Keratinocyte (primary cell): Measurements from ENCODE around the gene SLC27A1. TPM values are rescaled to one million over a fixed set of nuclear protein-coding genes. Genes with fewer than 3 reads are reported as not detected.
"Not testable (repeated sequence)": the region's sequence is repeated elsewhere in the genome, so short reads cannot be mapped to it uniquely, and the experiment has no call there.

ENCODE experiments used
- DNase-seq: peaks from one replicate; pipeline ENCODE4 v3.0.0-alpha.2; 2011; ENCODE audit warnings: low read depth, missing footprints, low spot score
- FAIRE-seq: peaks from 2 replicates; lab custom pipeline; 2011; peaks lifted over from hg19 to GRCh38; lab: Jason Lieb, UNC
- H2AFZ ChIP-seq: 2 replicates; pipeline ENCODE4 v1.6.0; 2012; ENCODE audit warnings: low read length, control low read depth, inconsistent platforms; ENCODE audit not compliant: control insufficient read depth
- H3K27ac ChIP-seq: 2 replicates; pipeline ENCODE4 v1.5.1; 2011; ENCODE audit warnings: low read length; ENCODE audit not compliant: control insufficient read depth, insufficient read depth
- H3K27me3 ChIP-seq: 3 replicates; pipeline ENCODE4 v1.6.0; 2011; ENCODE audit warnings: low read length; ENCODE audit not compliant: control insufficient read depth, insufficient read depth; ENCODE audit errors: extremely low read depth
- H3K36me3 ChIP-seq, 2 experiments: 2 replicates in 1 of 2; 3 replicates in 1 of 2; pipeline ENCODE4 v1.5.1; 2011; ENCODE audit warnings: low read length in 2 of 2, mild to moderate bottlenecking in 1 of 2; ENCODE audit not compliant: control insufficient read depth in 2 of 2, insufficient read depth in 2 of 2; ENCODE audit errors: extremely low read depth in 1 of 2
- H3K4me1 ChIP-seq: 3 replicates; pipeline ENCODE4 v1.5.1; 2011; ENCODE audit warnings: low read length; ENCODE audit not compliant: control insufficient read depth, insufficient read depth; ENCODE audit errors: extremely low read depth
- H3K4me2 ChIP-seq: 3 replicates; pipeline ENCODE4 v1.6.0; 2011; ENCODE audit warnings: low read depth, low read length; ENCODE audit not compliant: control insufficient read depth, insufficient read depth; ENCODE audit errors: extremely low read depth
- H3K4me3 ChIP-seq, 3 experiments: fragments of 200-600 bp in 1 of 3; sonication (generic) in 1 of 3; 2 replicates in 2 of 3; 3 replicates in 1 of 3; pipeline ENCODE4 v1.5.1; 2011 to 2016; ENCODE audit warnings: low read length in 3 of 3, mild to moderate bottlenecking in 3 of 3, control low read depth in 2 of 3, inconsistent platforms in 1 of 3, low read depth in 1 of 3, mixed read lengths in 1 of 3, mixed run types in 1 of 3, moderate library complexity in 1 of 3; ENCODE audit not compliant: control insufficient read depth in 2 of 3, insufficient read depth in 2 of 3; ENCODE audit errors: extremely low read depth in 1 of 3
- H3K79me2 ChIP-seq: 2 replicates; pipeline ENCODE4 v1.6.0; 2012; ENCODE audit warnings: low read length; ENCODE audit not compliant: control insufficient read depth, insufficient read depth
- H3K9ac ChIP-seq: 3 replicates; pipeline ENCODE4 v1.6.0; 2011; ENCODE audit warnings: low read length; ENCODE audit not compliant: control insufficient read depth, insufficient read depth; ENCODE audit errors: extremely low read depth
- H3K9me1 ChIP-seq: 3 replicates; pipeline ENCODE4 v1.6.0; 2011; ENCODE audit warnings: low read length; ENCODE audit not compliant: control insufficient read depth, insufficient read depth; ENCODE audit errors: extremely low read depth
- H3K9me3 ChIP-seq: 2 replicates; pipeline ENCODE4 v1.5.1; 2012; ENCODE audit warnings: low read depth, low read length; ENCODE audit not compliant: control insufficient read depth
- H4K20me1 ChIP-seq: 3 replicates; pipeline ENCODE4 v1.6.0; 2011; ENCODE audit warnings: low read length; ENCODE audit not compliant: control insufficient read depth, insufficient read depth; ENCODE audit errors: extremely low read depth
- CTCF ChIP-seq, 3 experiments: IDR thresholded peaks in 1 of 3; conservative IDR thresholded peaks in 1 of 3; optimal IDR thresholded peaks in 1 of 3; 2 replicates in 2 of 3; 3 replicates in 1 of 3; pipeline versions ENCODE3 to v1.5.1; 2011; ENCODE audit warnings: low read length in 3 of 3, mild to moderate bottlenecking in 3 of 3, moderate library complexity in 2 of 3, control low read depth in 1 of 3, inconsistent platforms in 1 of 3; ENCODE audit not compliant: insufficient read depth in 2 of 3; ENCODE audit errors: extremely low read depth in 1 of 3
- dilution Hi-C: fragments of 300-500 bp; cut with MboI; formaldehyde crosslinking; loops from one replicate; pipeline ENCODE4 v1.7.0; 2020; ENCODE audit warnings: low sequenced_read_pairs; ENCODE audit not compliant: extremely low pct_ligation_motif_present
- polyA plus RNA-seq, 5 experiments: library from polyadenylated mRNA; depleted of rRNA in 3 of 5; stranded (reverse) in 3 of 5; stranded (forward) in 1 of 5; unstranded in 1 of 5; fragments of >200 nt; gene quantifications; 1 replicate in 1 of 5; 2 replicates in 3 of 5; 3 replicates in 1 of 5; pipeline versions ENCODE4 v1.2.1 to v1.2.3, GENCODE V29; 2011 to 2012; ENCODE audit warnings: missing spikeins in 2 of 5, low read depth in 1 of 5, low replicate concordance in 1 of 5

The SLC27A1 gene
- polyA plus RNA-seq, 1 donor (not counting 4 experiments of a cell fraction or from before 2014, with no cell fraction given) = 8.4 TPM

- FAIRE-seq = no peak
- no peak for TF ChIP-seq CTCF (optimal IDR thresholded peaks at IDR 0.05 in 1 of 3, IDR thresholded peaks at IDR 0.05 in 1 of 3, conservative IDR thresholded peaks at IDR 0.05 in 1 of 3; ENCODE audit: extremely low read depth in 1 of 3, insufficient read depth in 2 of 3, low read length in 3 of 3)
Measured at GRCh38 chr19:17497149-17497798, 26.9 kb downstream of the SLC27A1 start.

GRCh38 chr19:17499025-17499424 is 28.7 kb downstream of the SLC27A1 start:
- H2AFZ ChIP-seq, dilution Hi-C loops, H3K4me1 ChIP-seq, H3K9ac ChIP-seq, H3K4me2 ChIP-seq, H3K79me2 ChIP-seq, DNase-seq, H4K20me1 ChIP-seq, H3K9me3 ChIP-seq, H3K27ac ChIP-seq, H3K27me3 ChIP-seq, H3K4me3 ChIP-seq, FAIRE-seq, H3K9me1 ChIP-seq: not testable (repeated sequence)
- H3K36me3 ChIP-seq = peaks cover 0 to 11% of the 10 kb centered on the region in 2 experiments

More at GRCh38 chr19:17497149-17497798, 26.9 kb downstream of the SLC27A1 start:
- no peak overlapping the region for H3K4me2 ChIP-seq
- H3K9ac ChIP-seq = no peak overlapping the region
- no peak overlapping the region for H3K27ac ChIP-seq
- dilution Hi-C loops = no loop called here
- H2AFZ ChIP-seq = no peak overlapping the region
- no peak for DNase-seq
- no peaks in the 10 kb centered on the region for H3K79me2 ChIP-seq
- no peaks in the 10 kb centered on the region for H3K9me1 ChIP-seq
- H3K27me3 ChIP-seq = no peaks in the 10 kb centered on the region
- no peak overlapping the region for H3K4me3 ChIP-seq
- no peaks in the 10 kb centered on the region for H3K9me3 ChIP-seq
- H3K36me3 ChIP-seq = peaks cover 0 to 11% of the 10 kb centered on the region in 2 experiments
- H4K20me1 ChIP-seq = peaks cover 7% of the 10 kb centered on the region
- H3K4me1 ChIP-seq = no peaks in the 10 kb centered on the region
